Left renal cortex interstitium (tissue), 4 donors: ENCODE data around the gene LMX1A. TPM values are rescaled to one million over a fixed set of nuclear protein-coding genes. Genes with fewer than 3 reads are reported as not detected.

Experiments used
- DNase-seq, 4 donors: peaks; one replicate each; pipeline ENCODE4 v3.0.0-alpha.2; 2013; ENCODE audit warnings: low read depth in 4 of 4, low spot score in 2 of 4, missing footprints in 1 of 4
- polyA plus RNA-seq, 4 donors: library from polyadenylated mRNA; unstranded; fragments of 120-200 nt; gene quantifications; one replicate each; pipeline ENCODE4 v1.2.1, GENCODE V29; 2013; ENCODE audit not compliant: insufficient read length in 4 of 4

Gene LMX1A
- polyA plus RNA-seq, 4 donors = not detected

DNA sequence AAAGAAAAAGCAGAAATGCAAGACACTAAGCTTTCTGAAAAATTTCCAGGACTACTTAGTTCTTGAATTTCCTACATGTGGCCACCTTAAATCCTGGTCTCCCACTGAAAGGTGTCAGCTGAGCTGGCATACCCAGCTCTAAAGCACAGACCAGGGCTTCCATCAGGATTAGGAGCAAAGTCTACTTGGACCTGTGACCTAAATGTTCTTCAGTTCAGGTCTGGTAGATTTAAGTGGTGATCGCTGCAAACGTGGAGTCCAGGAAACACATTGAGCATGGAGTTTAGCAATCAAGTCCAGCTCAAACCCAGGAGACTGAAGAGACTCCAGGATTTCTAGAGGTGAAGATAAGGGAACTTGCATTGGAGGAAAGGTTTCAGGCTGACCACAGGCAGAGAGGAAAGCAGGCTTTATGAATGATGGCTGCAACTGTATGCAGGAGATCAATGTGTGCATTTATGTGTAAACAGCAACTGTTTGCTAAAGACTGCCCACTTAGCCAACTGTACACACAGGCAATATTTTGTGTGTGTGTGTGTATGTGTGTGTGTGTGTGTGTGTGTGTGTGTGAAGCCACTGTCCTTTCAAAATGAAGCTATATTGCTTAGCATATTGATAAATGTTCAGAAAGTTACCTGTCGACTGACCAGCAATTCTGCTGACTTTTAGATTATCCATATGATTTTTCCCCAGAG, 75.2 kb downstream of the LMX1A start:
- no peak for DNase-seq

DNA sequence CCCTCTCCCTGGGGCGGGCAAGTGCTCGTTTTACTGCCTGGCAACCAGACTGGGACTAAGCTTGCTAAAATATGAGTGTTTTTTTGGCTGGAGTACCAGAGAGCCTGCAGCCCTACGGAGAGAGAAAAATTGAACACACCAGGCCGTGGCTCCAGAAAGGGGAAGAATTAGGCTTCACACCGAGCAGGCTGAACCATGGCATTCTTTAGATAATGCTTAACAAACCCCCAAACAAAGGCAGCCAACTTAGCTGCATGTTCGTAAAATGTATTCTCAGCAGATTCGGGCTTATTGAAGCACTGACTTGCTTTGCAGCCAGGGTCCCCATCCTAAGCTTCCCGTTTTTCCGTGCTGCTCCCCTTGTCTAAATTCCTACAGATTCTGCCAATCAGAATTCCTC, 76.6 kb downstream of the LMX1A start:
- no peak for DNase-seq

DNA sequence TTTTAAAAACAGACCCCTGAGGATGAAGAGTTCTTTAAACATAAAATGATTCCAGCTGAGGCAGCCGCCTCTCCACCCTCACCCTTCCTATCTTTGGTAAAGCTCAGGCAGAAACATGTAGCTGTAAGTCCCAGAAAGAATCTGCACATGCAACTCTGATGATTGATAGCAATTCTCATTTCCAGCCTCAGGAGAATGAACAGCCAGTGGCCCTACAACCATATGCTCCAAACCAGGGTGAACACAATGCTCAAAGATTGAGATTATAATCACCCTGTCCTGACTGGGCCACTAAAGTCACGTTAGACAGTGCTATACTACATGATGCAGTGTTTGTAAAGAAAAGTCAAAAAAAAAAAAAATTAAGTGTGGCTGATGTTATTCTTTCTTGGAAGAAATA, 80.2 kb downstream of the LMX1A start:
- no peak for DNase-seq

DNA sequence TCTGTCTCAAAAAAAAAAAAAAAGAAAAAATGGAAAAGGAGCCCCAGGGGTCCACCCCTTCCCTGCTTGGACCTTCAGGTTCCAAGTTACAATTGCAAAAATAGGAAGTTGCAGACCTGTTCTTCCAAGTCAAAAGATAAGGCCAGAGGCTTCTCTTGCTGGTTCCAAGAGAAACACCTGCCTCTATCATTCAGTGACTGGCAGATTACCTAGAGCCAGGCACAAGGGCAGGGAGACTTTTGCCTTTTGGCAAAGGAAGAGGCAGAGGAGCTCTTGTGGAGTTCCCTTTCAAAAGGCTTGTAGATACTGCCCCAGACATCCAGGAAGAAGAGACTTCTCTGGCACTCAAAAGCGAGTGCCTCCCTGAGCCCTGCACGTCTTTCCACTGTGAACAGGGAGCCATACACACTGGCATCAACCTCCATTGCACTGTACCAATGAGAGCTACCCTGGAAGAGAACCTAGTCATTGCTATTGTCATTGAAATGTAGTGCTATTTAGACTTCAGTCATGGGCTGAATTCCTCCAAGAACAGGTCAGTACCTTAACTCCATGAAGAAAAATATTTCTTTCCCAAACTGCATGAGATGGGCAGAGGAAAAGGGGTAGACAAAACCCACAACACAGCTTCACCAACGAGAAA, 91.2 kb downstream of the LMX1A start:
- DNase-seq = no peak

DNA sequence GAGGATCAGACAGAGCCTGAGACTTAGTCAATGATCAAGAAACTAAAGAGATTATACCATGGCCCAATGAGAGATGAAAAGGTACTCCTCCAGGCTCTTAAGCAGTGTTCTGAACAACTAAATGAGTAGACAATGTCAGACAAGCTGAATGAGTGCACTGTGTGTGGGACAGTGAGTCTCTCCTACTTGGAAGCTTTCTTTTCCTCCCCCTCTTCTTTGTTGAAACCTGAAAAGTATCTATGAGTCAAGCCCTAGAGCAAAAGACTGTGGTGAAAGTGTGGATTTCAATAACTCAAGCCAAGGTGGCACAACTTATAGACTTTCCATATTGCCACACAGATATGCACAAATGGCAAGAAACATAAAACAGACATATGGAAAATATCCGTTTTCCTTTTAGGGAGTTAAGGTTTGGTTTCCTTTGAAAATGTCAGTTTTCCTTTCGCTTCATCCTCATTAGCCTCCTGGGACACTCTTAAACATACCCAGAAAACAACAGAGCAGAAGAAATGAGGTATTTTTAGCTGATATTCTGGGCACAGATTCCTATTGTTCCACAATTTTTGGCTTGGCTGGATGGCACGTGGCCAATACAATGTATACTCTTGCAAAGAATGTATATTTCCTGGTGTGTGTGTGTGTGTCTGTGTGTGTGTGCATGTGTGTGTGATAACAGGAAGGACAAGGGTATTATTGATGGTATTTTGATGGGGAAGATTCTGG, 96.6 kb downstream of the LMX1A start:
- no peak for DNase-seq

DNA sequence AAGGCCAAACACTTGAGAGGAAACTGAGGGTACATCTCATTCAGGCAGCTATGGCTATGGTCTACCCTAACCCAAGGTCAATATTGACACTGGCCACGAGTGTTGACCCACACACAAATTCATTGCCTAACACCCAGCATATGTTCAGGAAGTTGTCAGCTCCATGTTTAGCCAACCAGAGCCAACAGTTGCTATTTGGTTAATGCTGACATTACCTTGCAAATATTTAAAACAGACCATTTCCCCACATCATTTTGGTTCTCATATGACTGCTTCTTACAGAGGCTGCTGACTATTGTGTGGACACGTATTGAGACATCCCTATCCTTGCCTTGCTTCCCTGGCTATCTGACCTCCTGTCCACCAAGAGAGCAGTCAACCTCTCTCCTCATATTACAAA, 97.3 kb downstream of the LMX1A start:
- DNase-seq = no peak

DNA sequence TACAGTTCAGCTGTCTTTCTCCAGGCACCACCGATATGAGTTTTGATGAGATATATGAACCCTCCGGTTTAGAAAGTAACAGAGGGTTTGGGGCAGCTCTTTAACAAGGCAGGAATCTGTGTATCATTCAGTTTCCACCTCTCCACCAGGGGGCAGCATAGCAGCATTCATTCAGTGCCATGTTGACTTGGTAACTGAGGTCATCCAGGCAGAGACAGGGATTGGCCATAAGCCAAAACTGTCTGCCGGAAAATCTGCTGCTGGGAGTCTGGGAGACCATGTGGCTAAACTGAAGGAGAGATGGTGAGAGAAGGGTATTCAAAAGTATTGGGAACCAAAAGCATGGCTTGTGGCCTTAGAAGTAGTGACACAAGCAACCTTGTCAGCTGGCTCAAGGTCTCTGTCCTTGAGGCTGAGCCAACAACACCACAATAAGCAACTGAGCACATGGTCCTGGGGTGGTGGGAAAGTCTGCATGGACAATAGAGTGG, 98.5 kb downstream of the LMX1A start:
- DNase-seq = peak in 1 of 4 donors; percentile 66

DNA sequence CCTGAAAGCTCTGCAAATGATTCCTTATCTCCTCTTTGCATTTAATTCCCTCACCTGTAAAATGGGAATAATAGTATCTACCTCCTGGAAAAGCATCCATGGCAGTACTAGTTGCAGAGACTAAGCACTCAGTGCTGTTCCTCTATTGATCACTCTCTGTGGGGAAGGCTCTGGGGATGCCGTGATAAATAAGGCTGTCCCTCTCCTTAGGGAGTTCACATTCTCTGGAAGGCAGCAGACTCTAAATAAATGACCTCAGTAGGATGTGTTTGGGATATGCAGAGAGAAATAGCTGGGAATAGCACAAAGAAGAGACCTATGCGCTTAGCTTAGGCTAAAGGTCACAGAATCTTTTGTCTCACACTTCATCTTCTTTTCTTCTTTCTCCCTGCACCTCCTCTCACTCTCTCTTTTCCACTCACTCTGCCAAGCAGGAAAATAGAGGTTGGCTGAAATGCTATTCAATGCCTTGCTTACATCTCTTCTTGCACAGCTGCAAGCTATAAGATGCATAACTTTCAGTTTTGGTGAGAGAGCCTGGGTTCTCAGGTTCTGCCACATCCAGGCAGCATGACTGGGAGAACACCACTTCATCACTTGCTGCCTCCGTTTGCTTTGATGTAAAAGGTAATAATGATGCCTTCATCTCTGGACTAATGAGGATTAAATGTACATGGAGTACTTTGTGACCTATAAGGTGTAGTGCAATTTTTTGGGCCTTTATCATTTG, 101.5 kb downstream of the LMX1A start:
- DNase-seq = no peak

DNA sequence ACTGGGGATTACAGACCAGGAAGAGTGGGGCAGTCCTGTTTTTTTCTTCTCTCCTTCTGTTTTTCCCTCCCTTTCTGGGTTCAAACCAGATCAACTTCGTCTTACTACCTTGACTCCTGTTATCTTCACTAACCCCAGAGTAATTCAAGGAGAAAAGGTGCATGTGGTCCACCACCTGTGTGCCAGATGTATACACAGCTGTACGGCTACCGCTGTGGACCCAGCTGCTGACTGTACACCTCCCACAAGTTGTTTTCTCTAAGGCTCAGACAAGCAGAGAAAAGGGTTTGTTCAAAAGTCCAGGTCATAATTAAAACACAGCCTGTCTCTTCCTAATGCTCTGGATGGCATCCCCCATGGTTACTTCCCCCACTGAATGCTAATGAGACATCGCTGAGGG, 102.1 kb downstream of the LMX1A start:
- DNase-seq = no peak

DNA sequence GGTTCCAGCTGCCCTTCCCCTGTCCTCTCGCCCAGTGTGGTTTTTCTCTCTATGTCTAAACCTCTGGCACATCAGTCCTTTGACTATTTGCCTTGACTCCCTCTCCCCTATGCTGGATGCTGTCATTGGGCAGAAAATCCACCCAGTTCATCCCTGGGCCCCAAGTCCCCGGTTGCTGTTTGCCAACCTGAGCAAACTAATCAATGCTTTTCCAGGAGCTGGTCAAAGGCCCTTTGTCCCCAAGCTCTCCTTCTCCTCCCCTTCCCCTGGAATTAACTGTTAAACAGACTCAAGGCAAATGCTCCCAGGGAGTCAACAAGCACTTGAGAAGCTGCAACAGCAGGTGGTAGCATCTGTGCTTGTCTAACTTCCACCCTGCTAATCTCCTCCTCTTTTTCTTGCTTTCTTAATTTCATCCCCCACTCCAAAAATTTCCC, 102.7 kb downstream of the LMX1A start:
- no peak for DNase-seq

DNA sequence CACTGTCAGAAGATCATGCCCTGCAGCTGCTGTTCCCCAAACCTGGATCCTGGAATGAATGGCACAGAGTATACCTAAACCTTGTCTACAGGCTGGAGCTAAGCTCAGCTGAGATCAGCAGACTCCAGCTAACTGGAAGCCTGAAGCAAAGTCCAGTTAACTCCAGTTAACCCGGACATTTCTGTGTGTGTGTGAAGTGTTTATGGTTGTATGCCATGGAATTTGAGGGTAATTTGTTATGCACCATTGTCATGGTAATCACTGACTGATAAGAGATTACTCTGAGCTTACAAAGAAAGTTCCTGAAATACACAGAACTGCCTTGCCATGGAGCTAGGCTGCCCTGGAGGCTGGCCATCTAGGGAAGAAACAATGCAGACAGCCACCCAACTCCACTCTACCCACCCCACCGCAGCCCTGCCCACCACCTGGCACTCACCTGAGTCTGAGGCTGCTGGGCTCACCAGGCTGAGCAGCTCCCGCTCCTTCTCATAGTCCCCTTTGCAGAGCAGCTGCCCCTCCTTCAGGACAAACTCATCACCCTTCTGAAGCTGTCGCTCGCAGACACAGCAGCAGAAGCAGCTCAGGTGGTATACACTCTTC, 107.4 kb downstream of the LMX1A start:
- no peak for DNase-seq

DNA sequence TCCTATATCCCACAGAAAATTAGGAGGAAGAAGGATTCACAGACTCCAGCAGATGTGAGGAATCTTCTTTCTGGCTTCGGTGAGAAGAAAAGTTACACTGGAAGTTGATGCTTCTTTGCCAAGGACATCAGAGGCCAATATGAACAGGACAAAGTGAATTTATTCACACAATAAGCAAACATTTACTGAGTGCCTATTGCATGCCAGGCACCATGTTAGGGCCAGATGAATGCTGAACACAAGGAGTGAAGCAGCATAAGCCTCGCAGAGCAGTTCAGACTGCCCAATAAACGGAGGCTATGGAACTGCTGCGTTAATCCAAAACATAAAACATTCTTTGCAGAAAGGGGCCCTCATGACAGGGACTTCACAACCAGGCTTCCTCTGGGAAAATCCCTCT, 114.6 kb downstream of the LMX1A start:
- DNase-seq = no peak

DNA sequence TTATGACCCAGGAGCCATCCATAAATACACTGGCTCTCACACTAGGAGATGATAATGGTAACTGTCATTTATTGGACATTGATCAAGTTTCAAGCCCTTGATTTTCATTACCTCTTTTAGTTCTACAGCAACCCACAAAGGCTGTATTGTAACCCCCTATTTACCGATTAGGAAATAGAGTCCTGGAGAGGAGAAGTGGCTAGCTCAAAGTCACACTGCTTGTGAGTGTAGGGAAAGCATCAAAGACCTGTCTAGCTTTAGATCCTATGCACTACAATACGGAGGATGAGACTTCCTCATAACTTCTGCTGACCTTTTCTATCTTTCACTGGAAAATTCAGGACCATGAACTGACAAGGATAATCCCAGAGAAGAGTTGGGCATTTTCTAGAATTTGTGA, 115.2 kb downstream of the LMX1A start:
- DNase-seq = no peak

DNA sequence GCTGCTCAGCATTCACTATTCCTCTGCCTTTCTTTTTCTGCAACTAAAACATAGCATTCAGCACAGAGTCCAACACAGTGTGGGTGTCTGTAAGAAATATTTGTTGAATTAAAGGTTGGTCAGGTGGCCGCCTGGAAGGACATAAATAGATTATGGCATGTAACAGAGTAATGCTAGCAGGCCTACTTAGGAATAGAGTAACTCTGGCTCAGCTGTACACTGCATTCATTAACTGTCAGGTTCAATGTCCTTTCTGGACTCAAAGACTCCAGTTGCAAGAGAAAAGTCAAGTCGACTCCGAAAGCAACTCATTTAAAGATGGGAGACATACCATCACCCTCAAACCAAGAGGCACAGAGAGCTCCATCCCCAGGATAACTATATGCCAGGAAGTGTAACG, 116.0 kb downstream of the LMX1A start:
- DNase-seq = no peak

DNA sequence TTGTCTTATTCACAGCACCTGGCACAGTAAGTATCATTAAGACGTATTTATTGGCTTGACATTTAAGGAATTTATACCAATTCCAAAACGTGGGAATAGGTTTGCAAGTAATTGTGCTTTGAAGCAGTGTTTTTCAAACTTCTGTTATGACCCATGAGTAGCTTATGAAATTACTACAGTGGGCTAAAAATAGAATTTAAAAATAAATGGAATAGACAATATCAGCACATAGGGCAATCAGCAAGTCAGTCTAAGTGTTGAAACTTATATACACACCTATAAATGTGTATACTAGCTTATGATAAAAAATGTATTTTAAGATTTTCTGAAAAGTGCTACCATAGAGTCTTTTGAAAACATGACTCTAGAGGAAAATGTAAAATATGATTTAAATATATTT, 116.6 kb downstream of the LMX1A start:
- no peak for DNase-seq

DNA sequence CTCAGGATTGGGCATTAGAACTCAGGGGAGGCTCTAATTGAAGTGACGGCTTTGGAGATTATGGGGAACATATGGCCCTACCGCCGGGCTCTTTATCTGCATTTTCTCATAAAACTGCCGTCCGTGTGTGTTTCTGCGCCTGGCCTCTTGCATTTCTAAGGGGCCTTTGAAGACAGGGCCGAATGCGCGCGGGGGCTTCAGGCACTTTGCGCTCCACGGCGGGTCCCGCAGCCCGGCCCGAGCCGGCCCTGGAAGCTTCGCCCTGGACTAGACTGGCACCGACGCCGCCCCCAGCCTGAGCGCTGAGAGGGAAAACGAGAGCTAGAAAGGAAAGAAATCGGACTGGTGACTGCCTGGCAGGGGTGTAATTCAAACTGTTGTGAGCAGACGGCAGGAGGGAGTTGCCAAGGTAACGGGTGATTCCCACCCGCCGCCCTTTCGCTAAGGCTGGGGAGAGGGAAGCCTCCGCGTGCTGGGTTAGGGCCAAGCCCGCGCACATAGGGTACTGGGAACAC, 120.7 kb downstream of the LMX1A start:
- DNase-seq = no peak

DNA sequence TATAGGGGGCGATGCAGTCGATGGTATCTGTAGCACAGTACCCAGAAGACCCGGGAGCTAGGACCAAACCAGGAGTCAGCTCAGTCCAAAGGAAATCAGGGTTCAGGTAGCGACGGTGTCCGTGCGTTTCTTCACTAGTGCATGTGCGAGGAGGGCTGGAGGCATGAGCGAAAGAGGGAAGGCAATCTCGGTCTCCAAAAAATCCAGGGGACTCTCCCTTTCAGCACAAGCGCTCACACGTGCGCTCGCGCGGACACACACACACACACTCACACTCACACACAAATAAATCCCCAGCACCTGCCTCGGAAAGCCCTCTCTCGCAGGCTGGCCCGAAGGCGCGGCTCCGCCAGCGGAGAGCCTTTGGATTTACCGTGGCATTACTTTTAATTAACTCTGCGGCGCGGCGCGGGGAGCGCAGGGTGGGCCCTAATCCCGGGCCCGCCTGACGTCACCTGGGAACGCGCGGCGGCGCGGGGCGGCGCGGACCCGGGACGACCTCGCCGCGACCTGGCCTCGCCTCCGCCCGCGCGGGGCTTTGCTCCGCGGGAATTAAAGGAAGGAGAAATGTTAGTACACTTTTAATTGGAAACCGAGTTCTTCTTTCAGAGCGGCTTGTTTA, 121.2 kb downstream of the LMX1A start:
- DNase-seq = no peak

DNA sequence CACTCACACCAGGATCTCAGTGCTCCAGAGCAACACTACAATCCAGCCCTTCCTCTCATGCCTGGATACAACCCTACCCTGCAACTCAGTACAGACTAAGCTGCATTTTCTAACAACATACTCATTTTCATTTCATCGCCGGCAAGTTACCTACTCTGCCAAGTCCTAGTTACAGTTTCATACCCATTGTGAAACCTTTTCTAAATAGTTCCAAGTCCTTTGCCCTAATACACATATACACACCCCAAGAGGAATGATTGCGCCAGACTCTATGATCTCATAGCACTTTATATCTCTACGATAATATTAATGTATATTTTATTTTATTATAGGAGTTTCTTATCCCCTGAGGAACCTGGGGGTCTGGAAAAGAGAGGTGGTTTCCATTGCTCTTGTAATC, 122.4 kb downstream of the LMX1A start:
- no peak for DNase-seq

DNA sequence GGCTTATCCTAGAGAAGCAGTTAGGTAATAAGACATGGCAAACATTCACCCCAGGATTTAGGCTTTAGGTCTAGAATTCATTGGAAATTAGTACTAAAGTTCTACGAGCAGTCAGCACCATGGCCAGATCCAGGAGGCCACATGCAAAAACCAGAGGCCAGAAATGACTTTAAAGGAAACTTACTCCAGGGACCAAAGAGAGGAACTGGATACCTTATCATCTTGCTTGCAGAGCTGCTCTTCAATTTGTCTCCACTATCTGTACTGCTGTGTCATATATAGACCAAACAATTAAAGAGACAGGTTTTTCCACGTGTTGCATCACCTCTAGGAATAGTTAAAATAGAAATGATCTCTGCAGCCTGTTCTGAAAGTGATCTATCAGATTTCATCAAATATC, 127.8 kb downstream of the LMX1A start:
- no peak for DNase-seq

DNA sequence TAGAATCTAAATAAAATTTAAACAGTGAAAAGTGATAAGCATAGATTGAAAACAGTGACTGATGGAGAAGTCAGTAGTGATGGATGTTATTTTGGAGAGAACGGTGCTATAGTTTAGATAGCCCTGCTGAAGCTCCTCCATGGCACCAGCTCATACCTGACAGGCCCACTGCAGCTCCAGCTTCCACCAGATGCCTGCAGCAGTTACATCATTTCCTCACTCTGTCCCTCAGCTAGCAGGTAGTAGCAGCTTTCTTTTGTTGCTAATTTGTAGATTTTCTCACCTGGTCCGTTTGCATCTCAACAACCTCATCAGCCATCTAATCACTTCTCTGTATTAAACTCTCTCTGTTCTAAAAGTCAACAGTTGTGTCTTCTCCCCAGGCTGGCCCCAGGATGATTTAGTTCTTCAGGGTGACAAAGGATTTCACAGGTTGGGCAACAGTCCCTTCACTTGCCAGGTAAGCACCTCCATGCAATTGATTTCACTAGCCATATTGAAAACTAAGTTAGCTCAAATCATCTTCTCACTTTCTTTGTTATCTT, 128.3 kb downstream of the LMX1A start:
- no peak for DNase-seq
